T-helper 1 cell treated with Interleukin-12 subunit alpha and Interleukin-12 subunit beta and Interleukin-4 antibody, amounts not matched to agents 30 μg/mL and 1 μg/mL, for 36 hours (primary cell): ENCODE data around the gene NDUFB10.

Experiments used
- H3K27ac Mint-ChIP-seq: one replicate; pipeline ENCODE4 v1.8.0; 2021; ENCODE audit warnings: mild to moderate bottlenecking, mixed read lengths
- H3K27me3 Mint-ChIP-seq: one replicate; pipeline ENCODE4 v1.8.0; 2021; ENCODE audit warnings: low read depth, mixed read lengths
- H3K36me3 Mint-ChIP-seq: one replicate; pipeline ENCODE4 v1.8.0; 2021; ENCODE audit warnings: low read depth, mixed read lengths
- H3K4me1 Mint-ChIP-seq: one replicate; pipeline ENCODE4 v1.8.0; 2021; ENCODE audit warnings: low read depth, mixed read lengths
- H3K4me3 Mint-ChIP-seq: one replicate; pipeline ENCODE4 v1.8.0; 2021; ENCODE audit warnings: mild to moderate bottlenecking, moderate library complexity, mixed read lengths
- H3K9me3 Mint-ChIP-seq: one replicate; pipeline ENCODE4 v1.8.0; 2021; ENCODE audit warnings: mixed read lengths

NDUFB10 gene

DNA sequence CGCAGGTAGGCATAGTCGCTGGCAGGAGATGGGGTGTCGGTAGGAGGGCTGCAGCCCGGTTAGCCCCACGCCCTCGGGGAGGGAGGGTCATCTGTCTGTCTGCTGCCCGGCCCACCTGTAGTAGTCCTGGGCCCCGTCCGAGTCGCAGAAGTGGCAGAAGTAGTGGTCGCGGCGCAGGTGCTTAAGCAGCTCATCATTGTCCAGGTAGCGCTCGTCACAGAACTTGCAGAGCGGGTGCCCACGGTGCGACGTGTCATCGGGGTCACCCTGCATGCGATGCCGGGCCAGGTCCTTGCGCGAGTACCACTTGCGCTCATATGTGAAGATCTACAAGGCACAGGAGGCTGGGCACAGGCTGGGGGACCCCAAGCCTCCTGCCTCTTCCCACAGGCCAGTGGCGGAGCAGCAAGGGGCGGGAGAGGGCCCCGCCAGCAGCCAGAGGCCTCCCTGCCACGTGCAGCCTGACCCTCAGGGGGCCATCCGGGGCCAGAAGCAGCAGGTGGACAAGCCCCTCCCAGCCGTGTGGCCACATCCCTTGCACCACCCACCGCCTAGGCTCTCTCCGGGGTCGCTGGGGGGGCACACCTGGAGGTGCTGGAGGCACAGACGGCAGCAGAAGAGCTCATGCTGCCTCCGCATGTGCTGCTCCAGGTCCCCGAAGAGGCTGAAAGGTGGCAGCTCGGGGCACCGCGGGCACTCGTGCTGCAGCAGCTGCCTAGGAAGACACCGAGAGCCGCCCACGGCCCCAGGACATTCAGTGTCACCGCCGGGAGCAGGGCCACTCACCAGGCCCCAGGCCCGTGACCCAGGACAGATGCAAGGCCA lies 43.3 kb downstream of the NDUFB10 start:
- no peak overlapping the region for H3K4me3 Mint-ChIP-seq
- H3K9me3 Mint-ChIP-seq: no peaks in the 10 kb centered on the region
- H3K27me3 Mint-ChIP-seq: no peaks in the 10 kb centered on the region
- no peak overlapping the region for H3K27ac Mint-ChIP-seq
- peaks cover 8% of the 10 kb centered on the region for H3K36me3 Mint-ChIP-seq
- H3K4me1 Mint-ChIP-seq: peaks cover 9% of the 10 kb centered on the region

GRCh38 chr16:2003231-2003826 lies 44.0 kb downstream of the NDUFB10 start:
- H3K4me3 Mint-ChIP-seq: no peak overlapping the region
- H3K9me3 Mint-ChIP-seq: no peaks in the 10 kb centered on the region
- H3K4me1 Mint-ChIP-seq: peaks cover 17% of the 10 kb centered on the region
- H3K36me3 Mint-ChIP-seq: peaks cover 10% of the 10 kb centered on the region
- no peak overlapping the region for H3K27ac Mint-ChIP-seq
- no peaks in the 10 kb centered on the region for H3K27me3 Mint-ChIP-seq

GRCh38 chr16:2003827-2004641 lies 44.7 kb downstream of the NDUFB10 start:
- Mint-ChIP-seq H3K36me3 (peaks cover 15% of the 10 kb centered on the region), H3K27me3 (no peaks in the 10 kb centered on the region), H3K27ac (no peak overlapping the region), H3K9me3 (no peaks in the 10 kb centered on the region), H3K4me1 (peaks cover 22% of the 10 kb centered on the region), H3K4me3 (no peak overlapping the region)

GRCh38 chr16:2004795-2005517 lies 45.6 kb downstream of the NDUFB10 start:
- H3K4me3 Mint-ChIP-seq: no peak overlapping the region
- no peaks in the 10 kb centered on the region for H3K9me3 Mint-ChIP-seq
- H3K4me1 Mint-ChIP-seq: peaks cover 22% of the 10 kb centered on the region
- no peak overlapping the region for H3K27ac Mint-ChIP-seq
- H3K27me3 Mint-ChIP-seq: no peaks in the 10 kb centered on the region
- peaks cover 15% of the 10 kb centered on the region for H3K36me3 Mint-ChIP-seq

DNA sequence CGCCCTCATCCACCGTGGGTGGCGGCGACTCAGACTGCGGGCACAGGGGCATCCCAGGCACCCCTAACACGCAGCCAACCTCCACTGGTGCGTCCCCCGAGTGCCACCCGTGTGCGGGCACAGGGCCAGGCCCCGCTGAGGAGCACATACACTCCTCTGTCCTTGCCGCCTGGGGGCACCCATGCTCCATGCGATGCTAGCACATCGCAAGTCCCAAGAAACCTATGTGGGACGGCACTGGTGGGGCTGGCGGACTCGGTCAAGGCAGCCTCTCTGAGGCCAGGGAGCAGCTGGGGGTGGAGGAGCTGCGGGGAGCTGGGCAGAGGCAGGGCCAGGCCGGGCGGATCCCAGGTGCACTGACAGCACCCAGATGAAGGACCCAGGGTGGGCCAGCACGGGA lies 46.3 kb downstream of the NDUFB10 start:
- peaks cover 17% of the 10 kb centered on the region for H3K36me3 Mint-ChIP-seq
- H3K4me1 Mint-ChIP-seq: peaks cover 26% of the 10 kb centered on the region
- H3K27ac Mint-ChIP-seq: no peak overlapping the region
- no peaks in the 10 kb centered on the region for H3K27me3 Mint-ChIP-seq
- H3K4me3 Mint-ChIP-seq: no peak overlapping the region
- no peaks in the 10 kb centered on the region for H3K9me3 Mint-ChIP-seq

GRCh38 chr16:2006317-2006716 lies 47.0 kb downstream of the NDUFB10 start:
- H3K36me3 Mint-ChIP-seq: peaks cover 14% of the 10 kb centered on the region
- peaks cover 26% of the 10 kb centered on the region for H3K4me1 Mint-ChIP-seq
- no peak overlapping the region for H3K4me3 Mint-ChIP-seq
- H3K27me3 Mint-ChIP-seq: no peaks in the 10 kb centered on the region
- no peaks in the 10 kb centered on the region for H3K9me3 Mint-ChIP-seq
- no peak overlapping the region for H3K27ac Mint-ChIP-seq

GRCh38 chr16:2007081-2007836 lies 47.9 kb downstream of the NDUFB10 start:
- H3K36me3 Mint-ChIP-seq: peaks cover 14% of the 10 kb centered on the region
- peaks cover 26% of the 10 kb centered on the region for H3K4me1 Mint-ChIP-seq
- peak overlapping the region; percentile 84 for H3K4me3 Mint-ChIP-seq
- no peaks in the 10 kb centered on the region for H3K27me3 Mint-ChIP-seq
- no peaks in the 10 kb centered on the region for H3K9me3 Mint-ChIP-seq
- H3K27ac Mint-ChIP-seq: peak overlapping the region; percentile 83

GRCh38 chr16:2008009-2008526 lies 48.7 kb downstream of the NDUFB10 start:
- Mint-ChIP-seq H3K27ac (peak overlapping the region; percentile 83), H3K4me1 (peaks cover 26% of the 10 kb centered on the region), H3K4me3 (peak overlapping the region; percentile 84), H3K9me3 (no peaks in the 10 kb centered on the region), H3K36me3 (peaks cover 11% of the 10 kb centered on the region), H3K27me3 (no peaks in the 10 kb centered on the region)

- Mint-ChIP-seq H3K36me3 (peaks cover 11% of the 10 kb centered on the region), H3K9me3 (no peaks in the 10 kb centered on the region), H3K4me1 (peaks cover 26% of the 10 kb centered on the region), H3K4me3 (peak overlapping the region; percentile 84), H3K27ac (peak overlapping the region; percentile 83), H3K27me3 (no peaks in the 10 kb centered on the region)
These were observed 49.4 kb downstream of the NDUFB10 start for GRCh38 chr16:2008631-2009163.

DNA sequence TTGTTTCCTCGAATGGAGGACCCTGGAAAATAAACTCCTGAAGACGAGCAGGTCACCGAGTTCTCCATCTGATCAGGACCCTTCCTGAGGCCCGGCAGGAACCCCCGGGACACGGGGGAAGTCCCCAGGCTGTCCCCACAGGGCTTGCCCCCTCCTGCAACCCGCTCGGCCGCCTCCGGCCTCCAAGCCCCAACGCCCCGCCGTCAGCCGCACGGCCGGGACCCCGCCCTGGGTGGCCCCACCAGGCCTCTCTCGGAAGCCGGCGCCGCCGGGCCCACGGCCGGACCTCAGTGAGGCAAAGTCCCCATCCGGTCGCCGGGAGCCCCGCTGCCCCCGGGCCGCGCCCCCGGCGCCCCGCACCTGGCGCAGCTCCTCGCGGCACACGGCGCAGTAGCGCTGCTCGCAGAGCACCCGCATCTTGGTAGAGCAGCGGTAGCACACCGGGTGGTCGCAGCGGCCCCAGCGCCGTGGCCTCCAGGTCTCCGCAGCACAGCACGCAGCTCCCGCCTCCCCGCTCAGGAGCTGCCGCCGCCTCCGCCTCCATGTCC lies 49.9 kb downstream of the NDUFB10 start:
- H3K9me3 Mint-ChIP-seq: no peaks in the 10 kb centered on the region
- peak overlapping the region; percentile 83 for H3K27ac Mint-ChIP-seq
- no peaks in the 10 kb centered on the region for H3K27me3 Mint-ChIP-seq
- H3K4me3 Mint-ChIP-seq: peak overlapping the region; percentile 84
- H3K4me1 Mint-ChIP-seq: peaks cover 26% of the 10 kb centered on the region
- H3K36me3 Mint-ChIP-seq: peaks cover 11% of the 10 kb centered on the region

GRCh38 chr16:2009791-2010510 lies 50.6 kb downstream of the NDUFB10 start, which contains the start of gene ZNF598:
ZNF598 (minus strand) TSS chr16:2009821.
- Mint-ChIP-seq H3K27me3 (no peaks in the 10 kb centered on the region), H3K9me3 (no peaks in the 10 kb centered on the region)

More at GRCh38 chr16:2009791-2010510, 50.6 kb downstream of the NDUFB10 start, which contains the start of gene ZNF598:
- Mint-ChIP-seq H3K27ac (peak within 1 kb of the TSS; percentile 95), H3K4me1 (peaks cover 26% of the 10 kb centered on the region), H3K36me3 (peaks cover 11% of the 10 kb centered on the region), H3K4me3 (peak within 1 kb of the TSS; percentile 91)
